GM21717 (cell line): ENCODE data around the gene CERS6.
A peak's percentile ranks its signal among the peaks of the same experiment; 100 is the strongest.

Source experiments
- ATAC-seq: cut with Tn5 transposase; IDR thresholded peaks from one replicate; pipeline ENCODE4 v1.9.1; 2021; ENCODE audit warnings: mild to moderate bottlenecking, moderate library complexity; ENCODE audit not compliant: unreplicated experiment

The CERS6 gene

DNA sequence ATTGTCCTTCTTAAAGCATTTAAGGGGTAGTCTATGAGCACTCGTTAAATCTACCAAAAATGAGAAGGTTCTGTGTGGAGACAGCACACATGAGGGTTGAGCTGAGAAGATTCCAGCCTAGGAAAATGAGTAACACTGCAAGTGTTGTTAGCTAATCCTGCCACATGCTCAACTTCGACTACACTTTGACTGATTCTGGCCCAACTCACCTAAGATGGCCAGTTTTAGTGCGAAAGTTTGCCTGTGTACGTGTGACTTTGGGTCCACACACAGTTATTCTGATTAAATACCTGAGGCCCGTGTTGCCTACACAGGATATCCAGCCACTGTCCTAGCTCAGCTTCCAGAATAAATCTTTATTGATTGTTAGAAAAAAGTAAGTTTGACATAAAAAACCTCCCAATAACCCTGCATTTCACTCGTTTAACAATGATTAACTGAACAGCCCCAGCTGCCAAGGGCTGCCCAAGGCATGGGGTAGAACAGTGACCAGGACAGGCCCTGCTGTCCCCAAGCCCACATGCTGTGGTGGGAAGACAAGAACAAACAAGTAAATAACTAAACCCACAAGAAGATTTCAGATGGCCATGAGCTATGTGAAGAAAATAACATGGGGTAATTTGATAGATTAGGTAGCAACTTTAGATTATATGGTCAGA is 14.7 kb upstream of the CERS6 start:
- no peak for ATAC-seq

DNA sequence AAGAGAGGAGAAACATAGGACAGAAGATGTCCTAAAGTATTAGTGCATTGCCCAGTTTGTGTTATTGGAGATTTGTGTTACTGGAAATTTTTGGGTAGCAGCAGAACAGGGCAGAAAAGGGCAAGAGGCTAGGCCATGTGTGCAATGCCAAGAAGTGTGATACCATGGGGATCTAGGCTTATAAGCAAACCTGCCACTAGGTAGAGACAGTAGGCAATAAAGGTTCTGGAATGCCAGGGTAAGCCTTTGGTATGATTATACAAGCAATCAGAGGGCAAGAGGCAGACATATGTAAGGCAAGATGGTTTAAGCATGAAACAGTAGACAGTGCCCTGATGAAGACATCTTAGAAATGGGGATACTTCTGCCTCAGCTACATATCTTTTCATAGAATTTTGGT is 12.3 kb upstream of the CERS6 start:
- ATAC-seq = no peak

DNA sequence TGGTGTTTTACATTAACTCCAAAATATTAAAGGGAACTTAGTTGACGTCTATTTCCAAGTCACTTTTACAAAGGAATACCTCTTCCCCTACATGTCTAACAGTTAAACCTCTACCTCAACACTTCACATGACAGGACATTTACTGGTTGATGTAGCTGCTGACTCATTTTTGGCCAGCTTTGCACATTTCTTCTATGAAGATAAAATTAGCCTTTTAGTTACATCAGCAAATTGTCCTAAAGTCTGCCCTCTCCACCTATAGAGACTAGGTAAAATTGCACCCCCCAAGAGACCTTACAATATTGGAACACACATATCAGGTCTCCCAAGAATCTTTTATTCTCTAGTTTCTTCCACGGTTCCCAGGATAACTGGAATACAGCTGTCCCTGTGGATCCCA is 10.1 kb upstream of the CERS6 start:
- ATAC-seq = no peak

DNA sequence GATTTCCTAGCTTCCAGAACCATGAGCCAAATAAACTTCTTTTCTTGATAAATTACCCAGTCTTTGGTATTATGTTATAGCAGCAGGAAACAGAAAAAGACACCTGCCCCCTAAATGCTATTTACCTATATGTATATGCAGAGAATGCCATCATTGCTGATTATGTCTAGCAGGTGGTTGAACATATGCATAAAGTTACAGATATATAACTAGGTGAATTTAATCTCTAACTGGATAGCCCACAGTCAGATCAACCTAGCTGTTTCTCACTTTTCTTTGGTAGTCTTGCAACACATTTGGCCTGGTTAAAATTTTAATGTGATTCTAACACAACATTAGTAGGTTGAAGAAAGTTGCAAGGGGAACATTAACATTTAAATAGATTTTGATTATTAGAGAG is 7.1 kb upstream of the CERS6 start:
- no peak for ATAC-seq

DNA sequence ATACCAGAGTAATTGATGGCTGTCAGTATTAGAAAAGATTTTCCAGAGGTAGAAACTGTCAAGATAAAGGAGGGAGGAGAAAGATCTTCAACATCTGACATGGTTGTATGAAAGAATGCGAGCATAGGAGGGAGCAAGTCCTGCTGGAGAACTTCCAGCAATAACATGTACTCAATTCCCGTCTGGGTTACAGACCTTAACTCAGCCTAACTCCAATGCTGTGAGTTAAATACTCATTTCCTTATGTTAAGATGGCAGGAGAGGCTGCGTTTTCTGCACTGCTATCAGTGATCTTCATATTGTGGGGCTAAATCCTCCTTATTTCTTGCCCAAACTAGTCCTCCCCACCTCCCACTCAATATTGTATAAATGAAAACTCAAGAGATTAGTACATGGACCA is 6.7 kb upstream of the CERS6 start:
- no peak for ATAC-seq

DNA sequence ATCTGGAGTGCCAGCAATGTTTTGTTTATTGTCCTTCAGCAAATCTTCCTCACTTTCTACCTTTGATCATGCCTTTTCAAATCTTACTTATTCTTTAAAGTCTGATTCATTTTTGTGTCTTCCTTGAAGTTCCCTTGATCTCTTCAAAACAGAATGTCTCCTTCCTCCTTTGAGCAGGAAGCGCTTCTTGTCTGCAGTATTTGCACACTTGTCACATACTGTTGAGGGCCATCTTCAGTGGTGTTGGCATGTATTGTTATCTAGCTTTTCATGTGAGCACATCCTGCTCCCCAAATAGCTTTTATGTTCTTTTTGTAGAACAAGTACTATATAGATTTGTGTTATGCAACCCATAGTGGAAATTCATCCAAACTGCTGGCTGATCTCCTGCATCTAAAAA is 5.9 kb upstream of the CERS6 start:
- no peak for ATAC-seq

DNA sequence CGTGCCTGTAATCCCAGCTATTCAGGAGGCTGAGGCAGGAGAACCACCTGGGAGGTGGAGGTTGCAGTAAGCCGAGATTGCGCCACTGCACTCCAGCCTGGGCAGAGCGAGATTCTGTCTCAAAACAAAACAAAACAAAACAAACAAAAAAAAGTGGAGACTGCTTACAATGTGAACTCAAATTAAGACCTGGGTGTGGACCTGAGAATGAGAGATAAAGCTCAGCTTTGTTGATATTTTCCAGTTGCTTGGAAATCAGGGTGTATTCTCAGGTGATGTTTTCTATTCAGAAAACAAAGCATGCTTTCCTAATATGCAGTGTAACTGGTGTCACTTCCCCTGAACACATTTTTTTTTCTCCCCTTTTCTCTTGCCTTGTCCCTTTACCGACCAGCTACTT is 5.3 kb upstream of the CERS6 start:
- no peak for ATAC-seq

DNA sequence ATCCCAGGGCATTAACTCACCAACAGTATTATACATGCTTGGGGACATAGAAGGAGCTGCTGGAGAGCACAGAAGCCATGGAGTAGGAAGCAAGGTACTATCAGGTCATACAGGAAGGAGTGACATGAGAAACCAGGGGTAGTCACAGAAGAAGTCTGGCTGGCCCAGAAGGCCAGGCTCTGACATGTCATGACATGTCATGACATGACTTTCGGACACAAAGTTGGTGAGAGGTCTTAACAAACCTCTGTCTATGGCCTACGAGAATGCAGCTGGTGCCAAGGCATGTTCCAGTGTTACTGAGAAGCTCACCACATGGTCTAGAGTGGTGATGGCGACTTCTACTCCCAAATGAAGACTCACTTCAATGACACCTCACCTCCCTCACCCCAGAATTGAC is 3.3 kb upstream of the CERS6 start:
- ATAC-seq = no peak

DNA sequence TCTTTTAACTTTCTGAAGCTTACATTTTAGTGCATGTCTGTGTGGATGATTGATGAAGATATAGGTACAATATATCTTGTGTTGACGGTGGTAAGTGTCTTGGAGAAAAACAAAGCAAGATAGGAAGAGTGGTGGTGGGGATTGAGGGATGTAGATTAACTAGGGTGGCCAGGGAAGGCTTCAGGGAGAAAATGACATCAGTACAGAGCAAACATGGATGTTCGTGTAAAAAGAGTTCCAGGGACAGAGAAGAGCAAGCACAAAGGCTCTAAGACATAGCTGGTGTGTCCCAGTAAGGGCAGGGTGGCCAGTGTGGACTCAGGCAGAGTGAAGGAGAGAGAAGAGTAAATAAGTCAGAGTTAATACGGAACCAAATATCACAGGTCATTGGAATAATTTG is 2.7 kb upstream of the CERS6 start:
- no peak for ATAC-seq

DNA sequence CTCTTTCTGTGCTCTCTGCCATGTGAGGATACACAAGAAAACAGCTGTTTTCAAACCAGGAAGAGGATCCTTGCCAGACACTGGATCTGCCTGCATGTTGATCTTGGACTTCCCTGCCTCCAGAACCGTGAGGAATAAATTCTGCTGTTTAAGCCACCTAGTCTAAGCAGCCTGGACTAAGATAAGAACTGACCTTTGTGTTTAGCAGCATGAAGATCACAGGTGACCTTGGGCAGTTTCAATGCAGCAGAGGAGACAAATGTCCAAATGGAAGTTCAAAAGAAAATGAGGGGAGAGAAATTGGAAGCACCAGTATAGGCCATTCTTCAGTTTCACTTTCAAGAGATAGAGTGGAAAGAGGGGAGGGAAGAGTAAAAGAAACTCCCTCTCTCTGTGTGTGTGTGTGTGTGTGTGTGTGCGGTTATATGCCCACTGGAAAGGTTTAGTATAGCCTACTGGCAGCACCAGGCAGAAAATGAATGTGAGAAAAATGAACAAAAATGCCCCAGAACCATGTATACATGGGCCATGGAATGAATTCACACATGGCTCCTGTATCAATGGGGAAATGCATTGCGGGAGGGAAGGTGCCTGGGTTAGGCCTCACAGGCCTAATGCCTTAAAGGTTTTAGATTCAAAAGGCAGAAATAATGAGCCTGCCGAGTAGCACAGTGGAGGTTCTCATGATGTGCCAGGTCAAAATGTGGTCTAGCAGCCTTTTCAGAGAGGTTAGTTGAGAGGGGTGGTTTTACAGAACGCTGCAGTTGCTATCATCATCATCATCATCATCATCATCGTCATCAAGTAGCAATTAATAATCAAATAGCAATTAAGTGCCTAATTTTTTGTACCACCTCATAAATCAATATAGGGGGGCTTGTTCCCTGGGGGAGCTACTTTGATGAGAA is 1.1 kb upstream of the CERS6 start:
- no peak for ATAC-seq

DNA sequence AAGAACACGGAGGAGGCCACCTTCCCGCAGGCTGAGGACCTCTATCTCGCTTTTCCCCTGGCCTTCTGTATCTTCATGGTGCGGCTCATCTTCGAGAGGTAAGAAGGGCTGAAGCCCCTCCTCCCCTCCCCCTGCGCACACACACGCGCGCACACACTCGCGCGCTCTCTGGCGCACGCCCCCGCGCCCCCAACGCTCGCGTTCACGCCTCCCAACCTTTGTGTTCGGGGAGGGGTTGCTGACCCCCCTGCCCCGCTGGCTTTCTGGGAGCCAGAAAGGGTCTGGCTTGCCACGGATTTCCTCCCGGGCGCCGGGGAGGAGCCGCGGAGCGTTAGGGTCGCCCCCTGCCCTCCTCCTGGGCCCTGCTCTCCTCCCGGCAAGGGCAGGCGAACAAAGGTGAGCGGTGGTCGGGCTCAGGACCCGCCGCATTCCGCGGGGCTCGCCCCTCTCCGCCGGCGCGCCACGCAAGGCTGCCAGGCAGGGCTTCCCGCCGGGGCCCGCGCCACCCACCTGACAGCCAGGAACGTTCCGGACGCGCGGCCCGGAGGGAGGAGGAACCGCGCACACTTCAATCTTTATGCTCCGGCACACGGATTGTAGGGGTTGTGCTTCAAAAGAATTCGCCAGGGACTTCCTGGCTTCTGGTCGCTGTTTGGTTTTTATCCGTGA is 583 bp downstream of the CERS6 start:
- peak; percentile 38 for ATAC-seq

DNA sequence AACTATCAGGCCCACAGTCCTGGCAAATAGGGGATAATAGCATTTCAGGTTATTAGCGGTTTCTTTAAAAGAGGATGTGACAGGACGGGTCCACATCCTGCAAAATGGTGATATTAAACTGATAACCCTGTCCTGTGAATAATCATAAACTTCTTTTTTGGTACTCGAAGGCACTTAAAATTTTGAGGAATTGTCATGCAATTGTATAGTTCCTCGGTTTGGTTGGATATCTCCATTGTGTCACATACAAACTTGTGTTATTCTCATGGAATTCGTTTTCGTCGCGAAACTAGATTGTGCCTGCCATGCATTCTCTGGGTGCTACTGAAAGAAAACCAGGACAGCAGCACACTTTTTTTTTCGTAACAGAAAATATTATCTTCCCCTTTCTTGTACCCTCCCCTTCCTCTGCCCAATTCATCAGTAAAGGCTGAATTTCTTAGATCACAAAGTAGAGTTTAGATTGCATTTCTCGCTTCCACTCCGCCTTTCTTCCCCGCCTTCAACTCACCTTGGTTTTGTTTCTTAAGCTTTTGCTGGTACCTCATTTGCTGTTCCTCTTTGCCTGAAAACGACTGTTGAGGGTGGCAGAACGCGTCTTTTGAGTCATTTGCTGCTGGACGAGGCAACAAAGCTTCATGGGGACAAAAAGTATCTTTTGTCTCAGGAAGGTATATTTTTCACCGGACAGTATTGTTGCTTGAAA is 1.3 kb downstream of the CERS6 start:
- ATAC-seq = no peak

DNA sequence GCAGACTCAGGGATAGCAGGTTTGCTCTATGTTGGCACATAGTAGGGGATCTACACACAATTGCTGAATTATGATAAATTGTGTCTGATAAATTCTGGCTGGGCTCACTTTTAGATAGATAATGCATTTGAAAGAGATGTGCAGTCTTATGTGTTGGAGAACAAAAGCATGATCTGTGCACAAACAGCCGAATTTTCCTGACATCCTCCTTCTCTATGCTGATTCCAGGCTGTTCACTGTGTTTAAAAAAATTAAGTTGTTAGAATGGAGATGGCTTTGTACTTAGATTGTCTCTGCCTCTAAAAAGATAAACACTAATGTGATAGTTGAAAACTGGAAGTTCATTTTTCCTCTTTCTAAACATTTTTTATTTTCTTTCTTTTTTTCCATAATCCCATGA is 2.1 kb downstream of the CERS6 start:
- ATAC-seq = no peak

DNA sequence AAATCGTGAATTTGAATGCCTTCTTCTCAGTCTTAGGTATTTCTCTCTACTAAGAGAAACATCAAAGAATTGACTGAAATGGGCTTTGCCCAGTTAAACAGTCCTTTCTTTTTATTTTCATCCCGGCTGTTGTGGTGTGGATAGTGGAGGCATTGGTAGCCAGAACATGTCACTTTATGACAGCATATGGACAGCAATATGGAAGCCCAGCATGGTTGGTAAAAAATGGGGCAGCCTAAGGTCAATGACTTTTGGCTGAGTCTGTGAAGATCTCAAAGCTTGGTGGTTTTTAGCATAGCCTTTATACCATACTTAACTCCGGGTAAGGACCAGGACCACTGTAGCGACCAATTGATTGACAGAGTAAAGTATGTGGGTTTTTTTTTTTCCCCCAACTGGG is 3.2 kb downstream of the CERS6 start:
- no peak for ATAC-seq

DNA sequence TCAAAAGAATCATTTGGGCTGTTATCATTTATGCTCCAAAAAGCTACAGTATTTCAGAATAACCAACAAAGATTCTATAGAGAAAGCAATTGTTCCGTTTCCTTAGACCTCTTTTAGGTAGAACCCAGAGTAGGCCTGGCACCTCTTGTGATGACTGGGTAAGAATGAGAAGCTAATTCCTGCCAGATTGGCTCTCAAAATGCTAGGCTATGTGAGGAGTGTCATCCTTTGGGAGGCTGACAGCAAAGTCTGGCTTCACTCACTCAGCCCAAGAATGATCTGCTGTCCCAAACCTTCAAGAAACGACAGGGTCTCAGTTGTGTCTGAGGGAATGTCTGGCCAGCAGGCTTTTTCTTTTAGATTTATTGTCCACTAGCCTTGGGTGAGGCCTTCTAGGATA is 4.5 kb downstream of the CERS6 start:
- no peak for ATAC-seq

DNA sequence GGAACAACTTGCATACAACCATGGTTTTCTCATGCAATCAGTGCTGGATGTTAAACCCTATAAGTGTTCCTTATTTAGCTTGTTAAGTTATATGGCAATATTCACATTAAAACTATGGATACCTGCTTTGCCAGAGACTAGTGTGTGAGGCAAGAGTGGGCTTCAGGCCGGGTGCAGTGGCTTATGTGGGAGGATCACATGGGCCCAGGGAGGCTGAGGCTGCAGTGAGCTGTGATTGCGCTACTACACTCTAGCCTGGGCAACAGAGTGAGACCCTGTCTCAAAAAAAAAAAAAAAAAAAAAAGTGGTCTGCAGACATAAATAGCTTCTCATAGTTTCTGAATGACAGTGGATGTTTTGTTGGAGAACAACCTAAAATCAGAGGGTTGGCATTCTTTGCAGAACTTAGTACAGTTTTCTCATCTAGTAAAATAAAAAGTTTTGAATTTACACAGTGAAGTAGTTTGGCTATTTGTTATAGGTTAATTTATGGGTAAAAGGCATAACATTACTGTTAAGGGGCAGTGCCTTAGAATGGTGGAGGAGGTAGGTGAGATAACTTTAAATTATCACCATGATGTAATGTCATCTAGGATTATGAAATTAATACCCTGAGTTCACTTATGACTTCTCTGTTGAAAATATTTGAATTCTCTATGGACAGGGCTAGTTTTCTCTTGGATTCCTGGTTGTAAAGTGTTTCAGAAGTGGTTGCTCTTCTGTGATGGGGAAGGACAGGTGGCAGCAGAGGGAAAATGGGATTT is 5.3 kb downstream of the CERS6 start:
- ATAC-seq = no peak

DNA sequence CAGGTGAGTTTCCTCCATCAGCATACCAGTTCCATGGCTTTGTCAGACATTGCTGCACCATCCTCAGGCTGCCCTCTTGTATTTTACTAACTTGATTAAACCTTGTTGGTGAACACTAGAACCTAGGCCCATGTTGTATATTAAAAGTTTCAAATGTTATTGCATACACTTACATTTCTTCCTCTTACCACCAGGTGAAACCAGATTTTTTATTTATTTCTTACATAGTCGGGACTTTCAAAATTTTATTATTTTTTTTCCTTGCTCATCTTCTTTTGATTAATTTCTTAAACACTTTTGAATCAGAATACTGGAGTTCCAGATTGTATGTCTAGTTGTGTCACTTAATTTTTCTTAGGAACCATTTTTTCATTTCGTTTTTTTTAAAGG is 5.9 kb downstream of the CERS6 start:
- no peak for ATAC-seq

DNA sequence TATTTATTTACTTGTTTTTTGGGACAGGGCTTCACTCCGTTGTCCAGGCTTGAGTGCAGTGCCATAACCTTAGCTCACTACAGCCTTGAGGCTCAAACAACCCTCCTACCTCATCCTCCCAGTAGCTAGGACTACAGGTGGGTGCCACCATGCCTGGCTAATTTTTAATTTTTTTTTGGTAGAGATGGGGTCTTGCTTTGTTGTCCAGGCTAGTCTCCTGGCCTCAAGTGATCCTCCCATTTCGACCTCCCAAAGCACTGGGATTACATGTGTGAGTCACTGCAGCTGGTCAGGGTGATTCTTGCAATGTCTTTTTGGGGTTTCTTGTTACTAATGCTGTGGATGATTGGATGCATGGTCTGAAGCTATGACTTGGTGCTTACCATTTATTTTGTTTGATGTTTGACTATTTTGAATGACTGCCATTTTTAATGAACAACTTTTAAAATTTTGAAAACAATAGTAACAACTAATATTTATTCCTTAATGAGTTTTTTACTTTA is 6.5 kb downstream of the CERS6 start:
- no peak for ATAC-seq

DNA sequence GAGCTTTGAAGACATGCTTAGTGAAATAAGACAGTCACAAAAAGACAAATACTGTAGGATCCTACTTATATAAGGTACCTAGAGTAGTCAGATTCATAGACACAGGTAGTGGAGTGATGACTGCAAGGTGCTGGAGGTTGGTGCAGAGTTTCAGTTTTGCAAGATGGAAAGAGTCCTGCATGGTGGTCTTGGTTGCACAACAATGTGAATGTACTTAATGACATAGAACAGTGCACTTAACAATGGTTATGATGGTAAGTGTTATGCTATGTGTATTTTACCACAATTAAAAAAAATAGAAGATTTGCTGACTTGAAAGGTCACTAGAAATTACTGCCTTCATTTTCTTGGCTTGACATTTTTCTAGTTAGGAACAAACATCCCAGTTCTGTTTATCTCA is 9.5 kb downstream of the CERS6 start:
- ATAC-seq = no peak

DNA sequence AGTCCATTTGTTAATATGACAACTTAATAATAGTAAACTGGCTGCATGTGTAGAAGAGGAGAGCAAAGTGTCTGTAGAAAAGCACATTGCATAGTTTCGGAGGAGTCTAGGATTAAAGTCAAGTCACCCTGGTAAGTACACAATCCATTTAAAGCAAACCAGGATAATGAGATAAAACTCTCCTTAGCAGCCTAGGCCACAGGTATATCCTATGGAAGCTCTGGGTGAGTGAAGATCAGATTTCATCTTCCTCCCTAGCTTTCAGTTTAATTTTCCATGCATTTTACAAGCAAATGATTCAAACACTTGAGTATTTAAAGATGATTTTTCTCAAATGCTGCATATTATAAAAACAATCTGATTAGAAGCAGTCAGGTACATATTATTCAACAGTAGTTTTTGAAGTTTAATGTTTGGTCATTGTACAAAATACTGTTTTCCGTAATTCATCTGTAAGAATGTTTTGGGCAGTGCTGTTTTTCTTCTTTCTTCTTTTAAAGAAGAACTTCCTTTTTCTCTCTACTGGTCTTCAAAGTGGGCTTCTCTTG is 10.2 kb downstream of the CERS6 start:
- ATAC-seq = no peak
